Spleen (tissue), 7 donors: Measurements from ENCODE around the gene ACP6.

Experiments
- POLR2A ChIP-seq, 3 donors: fragments of 450-650 bp; IDR thresholded peaks; one replicate each; pipeline ENCODE4 v1.5.1; 2017; ENCODE audit warnings: antibody characterized with exemption in 3 of 3, mild to moderate bottlenecking in 1 of 3
- POLR2AphosphoS5 ChIP-seq, 3 donors: sonication (generic); formaldehyde crosslinking; IDR thresholded peaks; one replicate each; pipeline ENCODE4 v1.5.1; 2017; ENCODE audit warnings: antibody characterized with exemption in 3 of 3
- TF ChIP-seq, protein P1 (sequence below), 11 experiments: fragments of 200-600 bp in 7 of 11; fragments of 450-650 bp in 4 of 11; sonication (generic) in 4 of 11; IDR thresholded peaks in 8 of 11; conservative IDR thresholded peaks in 3 of 11; 1 replicate in 7 of 11; 2 replicates in 4 of 11; pipeline versions ENCODE4 v1.4.0 to v1.8.0; 2016 to 2021; ENCODE audit warnings: antibody characterized with exemption in 11 of 11, inconsistent platforms in 4 of 11, mild to moderate bottlenecking in 1 of 11
- donor health status: DM: no; HTN: no; CAD: no; lungs with moderate emphysema.
- donor health status: DM: no; HTN: no; CAD: no.
- donor health status: DM: no; HTN: no; CAD: no.

DNA sequence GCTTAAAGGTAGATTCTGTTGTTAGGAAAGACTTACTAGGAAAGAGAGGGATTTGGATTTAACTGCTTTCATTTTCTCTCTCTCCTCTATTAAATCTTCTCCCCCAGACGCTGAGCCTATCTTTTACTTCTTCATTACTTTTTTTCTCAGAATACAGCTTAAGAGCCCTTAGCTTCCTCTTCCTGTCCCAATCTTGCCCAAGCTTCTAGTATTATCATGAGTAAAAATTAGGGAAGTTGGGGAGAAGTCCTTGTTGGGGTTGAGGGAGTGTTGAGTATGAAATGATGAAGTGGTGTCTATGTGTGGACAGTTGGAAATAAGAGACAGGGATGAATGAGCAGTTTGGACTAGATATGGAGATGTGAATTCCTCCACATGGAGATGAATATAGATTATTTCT is 35.0 kb downstream of the ACP6 start:
- TF ChIP-seq POLR2A (IDR thresholded peaks at IDR 0.05) (no peak), POLR2AphosphoS5 (IDR thresholded peaks at IDR 0.05) (no peak)
- TF ChIP-seq, protein P1, sequence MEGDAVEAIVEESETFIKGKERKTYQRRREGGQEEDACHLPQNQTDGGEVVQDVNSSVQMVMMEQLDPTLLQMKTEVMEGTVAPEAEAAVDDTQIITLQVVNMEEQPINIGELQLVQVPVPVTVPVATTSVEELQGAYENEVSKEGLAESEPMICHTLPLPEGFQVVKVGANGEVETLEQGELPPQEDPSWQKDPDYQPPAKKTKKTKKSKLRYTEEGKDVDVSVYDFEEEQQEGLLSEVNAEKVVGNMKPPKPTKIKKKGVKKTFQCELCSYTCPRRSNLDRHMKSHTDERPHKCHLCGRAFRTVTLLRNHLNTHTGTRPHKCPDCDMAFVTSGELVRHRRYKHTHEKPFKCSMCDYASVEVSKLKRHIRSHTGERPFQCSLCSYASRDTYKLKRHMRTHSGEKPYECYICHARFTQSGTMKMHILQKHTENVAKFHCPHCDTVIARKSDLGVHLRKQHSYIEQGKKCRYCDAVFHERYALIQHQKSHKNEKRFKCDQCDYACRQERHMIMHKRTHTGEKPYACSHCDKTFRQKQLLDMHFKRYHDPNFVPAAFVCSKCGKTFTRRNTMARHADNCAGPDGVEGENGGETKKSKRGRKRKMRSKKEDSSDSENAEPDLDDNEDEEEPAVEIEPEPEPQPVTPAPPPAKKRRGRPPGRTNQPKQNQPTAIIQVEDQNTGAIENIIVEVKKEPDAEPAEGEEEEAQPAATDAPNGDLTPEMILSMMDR (IDR thresholded peaks at IDR 0.05 in 8 of 11, conservative IDR thresholded peaks at IDR 0.05 in 3 of 11), result no peak
